Neuronal stem cell (in vitro differentiated cells): Measurements from ENCODE around the gene ZNF574.

Source experiments
- DNase-seq: peaks from one replicate; pipeline ENCODE4 v3.0.0-alpha.2; 2013; ENCODE audit warnings: low spot score
- H2AFZ ChIP-seq: one replicate; pipeline ENCODE4 v1.6.1; 2013; ENCODE audit warnings: mild to moderate bottlenecking, low read length, inconsistent platforms
- H2AK5ac ChIP-seq: 2 replicates; pipeline ENCODE4 v1.6.1; 2013; ENCODE audit warnings: low read depth, mild to moderate bottlenecking, inconsistent platforms, low read length, moderate library complexity, mixed read lengths
- H2BK120ac ChIP-seq: 2 replicates; pipeline ENCODE4 v1.6.1; 2013; ENCODE audit warnings: low read depth, mild to moderate bottlenecking, inconsistent platforms, low read length, moderate library complexity, mixed read lengths
- H2BK12ac ChIP-seq: one replicate; pipeline ENCODE4 v1.6.1; 2013; ENCODE audit warnings: low read length, inconsistent platforms
- H2BK15ac ChIP-seq: 2 replicates; pipeline ENCODE4 v1.6.1; 2013; ENCODE audit warnings: mild to moderate bottlenecking, low read length, inconsistent platforms, mixed read lengths
- H2BK5ac ChIP-seq: one replicate; pipeline ENCODE4 v1.6.1; 2013; ENCODE audit warnings: inconsistent platforms, mild to moderate bottlenecking, low read length, moderate library complexity
- H3K14ac ChIP-seq: one replicate; pipeline ENCODE4 v1.6.1; 2013; ENCODE audit warnings: low read length, inconsistent platforms
- H3K18ac ChIP-seq: 2 replicates; pipeline ENCODE4 v1.6.1; 2013; ENCODE audit warnings: low read length, inconsistent platforms
- H3K23ac ChIP-seq: 2 replicates; pipeline ENCODE4 v1.6.1; 2013; ENCODE audit warnings: low read depth, mild to moderate bottlenecking, mixed read lengths, low read length, inconsistent platforms; ENCODE audit not compliant: poor library complexity
- H3K27ac ChIP-seq: replicated peaks from 3 replicates; pipeline ENCODE4 v1.5.1; 2013; ENCODE audit warnings: low read length, inconsistent platforms
- H3K27me3 ChIP-seq, 3 experiments: 2 replicates each; pipeline ENCODE4 v1.6.1; 2013; ENCODE audit warnings: low read length in 3 of 3, mild to moderate bottlenecking in 2 of 3, inconsistent platforms in 1 of 3, low read depth in 1 of 3, mixed read lengths in 1 of 3, moderate library complexity in 1 of 3; ENCODE audit not compliant: control insufficient read depth in 3 of 3, insufficient read depth in 3 of 3
- H3K36me3 ChIP-seq, 2 donors: replicated peaks in 1 of 2; 2 replicates each; pipeline ENCODE4 v1.6.1; 2013; ENCODE audit warnings: low read length in 2 of 2; ENCODE audit not compliant: control insufficient read depth in 2 of 2, insufficient read depth in 2 of 2
- H3K4ac ChIP-seq: 2 replicates; pipeline ENCODE4 v1.6.1; 2013; ENCODE audit warnings: inconsistent platforms, mild to moderate bottlenecking, low read length, moderate library complexity
- H3K4me1 ChIP-seq, 2 donors: 1 replicate in 1 of 2; 2 replicates in 1 of 2; pipeline ENCODE4 v1.6.1; 2013; ENCODE audit warnings: low read length in 2 of 2, low read depth in 1 of 2; ENCODE audit not compliant: control insufficient read depth in 2 of 2, insufficient read depth in 1 of 2
- H3K4me2 ChIP-seq: one replicate; pipeline ENCODE4 v1.6.1; 2013; ENCODE audit warnings: mild to moderate bottlenecking, low read length, inconsistent platforms; ENCODE audit not compliant: insufficient read depth, poor library complexity, severe bottlenecking
- H3K4me3 ChIP-seq, 2 donors: 2 replicates each; pipeline ENCODE4 v1.5.1; 2013; ENCODE audit warnings: low read length in 2 of 2, mild to moderate bottlenecking in 2 of 2, inconsistent platforms in 1 of 2, moderate library complexity in 1 of 2
- H3K79me1 ChIP-seq: one replicate; pipeline ENCODE4 v1.6.1; 2013; ENCODE audit warnings: low read depth, mild to moderate bottlenecking, inconsistent platforms, low read length, moderate library complexity
- H3K9ac ChIP-seq: one replicate; pipeline ENCODE4 v1.6.1; 2013; ENCODE audit warnings: mild to moderate bottlenecking, low read depth, low read length, inconsistent platforms; ENCODE audit not compliant: poor library complexity
- H3K9me3 ChIP-seq, 2 donors: replicated peaks in 1 of 2; 2 replicates each; pipeline versions ENCODE3 to v1.6.1; 2013; ENCODE audit warnings: low read length in 2 of 2, mild to moderate bottlenecking in 2 of 2, inconsistent platforms in 1 of 2, low read depth in 1 of 2, mixed read lengths in 1 of 2, moderate library complexity in 1 of 2; ENCODE audit not compliant: control insufficient read depth in 2 of 2, insufficient read depth in 1 of 2
- H4K8ac ChIP-seq: one replicate; pipeline ENCODE4 v1.6.1; 2013; ENCODE audit warnings: low read depth, mild to moderate bottlenecking, inconsistent platforms, low read length, moderate library complexity
- H4K91ac ChIP-seq: one replicate; pipeline ENCODE4 v1.6.1; 2013; ENCODE audit warnings: low read length, low read depth, mild to moderate bottlenecking, inconsistent platforms; ENCODE audit not compliant: poor library complexity
- WGBS, 2 donors: extraction: QIAGEN DNeasy Blood & Tissue Kit; methylation state at CpG; one replicate each; pipeline ENCODE4 v1.1.7; 2013; ENCODE audit warnings: missing lambda C conversion rate in 2 of 2, mixed read lengths in 1 of 2; ENCODE audit not compliant: insufficient read length in 2 of 2, insufficient replicate concordance in 1 of 2; ENCODE audit errors: extremely low coverage in 2 of 2; 5-methylcytosine and 5-hydroxymethylcytosine counted together

ZNF574 gene

GRCh38 chr19:42114412-42114811, 38.4 kb downstream of the ZNF574 start:
- H3K23ac ChIP-seq: no peak overlapping the region
- H3K14ac ChIP-seq: no peak overlapping the region
- H3K4ac ChIP-seq: no peak overlapping the region
- no peak overlapping the region for H4K8ac ChIP-seq
- H3K36me3 ChIP-seq: no peaks in the 10 kb centered on the region
- no peak overlapping the region for H2BK5ac ChIP-seq
- H3K27ac ChIP-seq: no peak overlapping the region
- H2BK15ac ChIP-seq: no peak overlapping the region
- H4K91ac ChIP-seq: no peak overlapping the region
- H3K18ac ChIP-seq: no peak overlapping the region
- no peak overlapping the region for H3K4me3 ChIP-seq
- WGBS, 2 donors: no CpG with 5 or more reads among the region's 7 CpGs
- no peak overlapping the region for H2BK12ac ChIP-seq
- peaks cover 0 to 13% of the 10 kb centered on the region in 2 donors for H3K4me1 ChIP-seq
- no peak overlapping the region for H2AK5ac ChIP-seq
- H3K79me1 ChIP-seq: no peaks in the 10 kb centered on the region
- DNase-seq: no peak
- H3K9ac ChIP-seq: no peak overlapping the region
- no peak overlapping the region for H3K4me2 ChIP-seq
- peaks cover 0 to 7% (median 0%) of the 10 kb centered on the region in 3 experiments for H3K27me3 ChIP-seq
- peak overlapping the region; percentile 25 for H2AFZ ChIP-seq
- H2BK120ac ChIP-seq: no peak overlapping the region
- H3K9me3 ChIP-seq: no peaks in the 10 kb centered on the region

- no peak overlapping the region for H4K8ac ChIP-seq
- DNase-seq: no peak
- H3K36me3 ChIP-seq: no peaks in the 10 kb centered on the region
- H3K23ac ChIP-seq: no peak overlapping the region
- peaks cover 0 to 13% of the 10 kb centered on the region in 2 donors for H3K4me1 ChIP-seq
- H3K79me1 ChIP-seq: no peaks in the 10 kb centered on the region
- no peak overlapping the region for H2AFZ ChIP-seq
- no peak overlapping the region for H2BK15ac ChIP-seq
- H4K91ac ChIP-seq: no peak overlapping the region
- no peak overlapping the region for H2BK120ac ChIP-seq
- H2BK5ac ChIP-seq: no peak overlapping the region
- WGBS, 2 donors: no CpG with 5 or more reads among the region's 4 CpGs
- no peak overlapping the region for H3K4me3 ChIP-seq
- no peak overlapping the region for H3K9ac ChIP-seq
- H3K4me2 ChIP-seq: no peak overlapping the region
- H3K18ac ChIP-seq: no peak overlapping the region
- no peak overlapping the region for H2AK5ac ChIP-seq
- H3K27ac ChIP-seq: no peak overlapping the region
- H2BK12ac ChIP-seq: no peak overlapping the region
- H3K27me3 ChIP-seq: peaks cover 0 to 7% (median 0%) of the 10 kb centered on the region in 3 experiments
- H3K14ac ChIP-seq: no peak overlapping the region
- no peak overlapping the region for H3K4ac ChIP-seq
- no peaks in the 10 kb centered on the region for H3K9me3 ChIP-seq
Measured at GRCh38 chr19:42115219-42115618, 39.3 kb downstream of the ZNF574 start.

- no peaks in the 10 kb centered on the region for H3K79me1 ChIP-seq
- no peak overlapping the region for H3K23ac ChIP-seq
- peaks cover 0 to 13% of the 10 kb centered on the region in 2 donors for H3K4me1 ChIP-seq
- H2BK12ac ChIP-seq: no peak overlapping the region
- DNase-seq: no peak
- H3K4me2 ChIP-seq: no peak overlapping the region
- peaks cover 0 to 7% (median 0%) of the 10 kb centered on the region in 3 experiments for H3K27me3 ChIP-seq
- no peak overlapping the region for H2BK15ac ChIP-seq
- no peak overlapping the region for H2AK5ac ChIP-seq
- H2BK120ac ChIP-seq: no peak overlapping the region
- no CpG with 5 or more reads among the region's 4 CpGs for WGBS, 2 donors
- H3K9me3 ChIP-seq: no peaks in the 10 kb centered on the region
- H4K8ac ChIP-seq: no peak overlapping the region
- no peak overlapping the region for H3K4me3 ChIP-seq
- no peak overlapping the region for H3K14ac ChIP-seq
- H3K27ac ChIP-seq: no peak overlapping the region
- no peak overlapping the region for H2AFZ ChIP-seq
- H3K9ac ChIP-seq: no peak overlapping the region
- no peak overlapping the region for H3K18ac ChIP-seq
- no peak overlapping the region for H4K91ac ChIP-seq
- H3K4ac ChIP-seq: no peak overlapping the region
- H2BK5ac ChIP-seq: no peak overlapping the region
- no peaks in the 10 kb centered on the region for H3K36me3 ChIP-seq
Measured at GRCh38 chr19:42115705-42116104, 39.7 kb downstream of the ZNF574 start.

GRCh38 chr19:42116308-42117075, 40.5 kb downstream of the ZNF574 start:
- Histone ChIP-seq H2AK5ac (no peak overlapping the region), H3K4me2 (no peak overlapping the region), H3K9me3 (no peaks in the 10 kb centered on the region), H3K36me3 (no peaks in the 10 kb centered on the region), H3K27ac (no peak overlapping the region), H4K8ac (no peak overlapping the region), H3K4ac (no peak overlapping the region), H2BK5ac (peak overlapping the region; percentile 68), H4K91ac (no peak overlapping the region), H3K79me1 (no peaks in the 10 kb centered on the region), H2BK120ac (no peak overlapping the region), H2AFZ (no peak overlapping the region), H2BK12ac (no peak overlapping the region), H3K9ac (peak overlapping the region; percentile 64), H2BK15ac (no peak overlapping the region), H3K4me3 (no peak overlapping the region), H3K14ac (no peak overlapping the region), H3K4me1 (peaks cover 3 to 21% of the 10 kb centered on the region in 2 donors), H3K18ac (peak overlapping the region; percentile 11), H3K23ac (no peak overlapping the region), H3K27me3 (peaks cover 0 to 7% (median 0%) of the 10 kb centered on the region in 3 experiments)
- no CpG with 5 or more reads among the region's 20 CpGs for WGBS, 2 donors
- DNase-seq: no peak
